GM19239 (cell line): Measurements from ENCODE around the gene PRPF40B.

Experiments
- DNase-seq: peaks from one replicate; pipeline ENCODE4 v3.0.0; 2011; ENCODE audit warnings: low spot score; ENCODE audit not compliant: insufficient read length
- FAIRE-seq: peaks from 2 replicates; lab custom pipeline; 2011; peaks lifted over from hg19 to GRCh38; lab: Jason Lieb, UNC

PRPF40B gene

DNA sequence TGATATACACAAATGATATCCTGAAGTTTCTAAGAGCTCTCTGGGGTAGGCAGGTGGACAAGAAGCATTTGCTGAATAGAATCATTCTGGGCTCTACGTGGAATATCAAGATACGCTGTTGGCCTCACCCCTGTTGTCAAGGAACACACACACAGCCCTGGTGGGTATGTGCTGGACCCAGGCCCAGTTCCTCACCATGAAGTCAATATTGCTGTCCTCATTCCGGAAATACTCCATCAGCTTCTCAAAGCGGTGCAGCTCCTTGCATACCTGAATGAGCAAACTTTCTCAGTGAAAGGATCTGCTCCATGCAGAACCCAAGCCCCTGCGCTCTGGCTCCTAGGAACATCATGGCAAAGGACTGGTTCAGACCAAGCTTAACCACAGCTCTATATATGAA lies 31.4 kb downstream of the PRPF40B start:
- no peak for FAIRE-seq

DNA sequence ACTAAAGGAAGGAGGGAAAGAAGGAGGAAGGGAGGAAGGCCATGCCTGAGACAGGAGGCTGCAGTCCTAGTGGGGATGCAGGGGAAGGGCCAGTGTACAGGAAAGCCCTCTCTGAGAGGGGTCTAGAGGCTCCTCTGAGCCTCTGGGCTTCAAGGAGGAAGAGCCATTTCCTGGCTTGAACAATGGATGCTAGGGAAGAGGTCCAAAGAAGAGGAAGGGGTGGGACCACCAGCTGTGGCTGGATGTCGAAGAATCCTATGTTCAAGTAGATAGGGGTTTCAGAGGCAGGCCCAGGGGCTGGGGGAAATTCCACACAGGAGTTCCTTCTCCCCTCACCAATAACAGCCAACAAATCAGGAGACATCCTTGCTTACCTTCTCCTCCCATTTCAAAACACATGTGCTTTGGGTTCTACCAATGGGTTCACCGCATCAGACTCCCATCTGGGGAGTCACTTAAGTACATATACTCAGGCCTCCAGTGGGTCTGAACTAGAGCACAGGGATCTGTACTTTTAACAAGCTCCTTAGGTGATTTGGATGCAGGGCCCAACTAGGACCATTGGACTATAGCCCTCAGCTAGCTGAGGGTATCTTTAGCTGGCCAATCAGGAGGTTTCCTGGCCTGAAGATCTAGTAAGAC lies 32.4 kb downstream of the PRPF40B start:
- FAIRE-seq (no peak), DNase-seq (no peak)

More for the DNA sequence above, 31.4 kb downstream of the PRPF40B start:
- DNase-seq: no peak

DNA sequence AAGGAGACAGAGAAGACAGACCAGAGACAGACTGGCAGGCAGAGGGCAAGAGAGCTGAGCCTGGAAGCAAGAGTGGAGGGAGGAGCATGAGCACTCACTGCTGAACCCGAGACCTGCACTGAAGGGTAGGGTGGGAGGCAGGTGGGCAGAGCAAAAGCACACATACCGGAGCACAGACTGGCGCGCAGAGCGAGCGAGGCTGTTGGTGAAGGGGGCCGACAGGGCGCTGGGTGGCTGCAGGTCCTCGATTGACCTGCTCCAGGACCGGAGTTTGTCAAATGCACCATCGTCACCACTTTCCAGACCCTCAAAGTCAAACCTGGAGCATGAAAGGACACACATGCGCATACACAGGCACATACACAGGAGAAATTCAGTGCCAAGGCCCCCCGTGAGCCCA lies 34.9 kb downstream of the PRPF40B start:
- DNase-seq: no peak
- FAIRE-seq: no peak

DNA sequence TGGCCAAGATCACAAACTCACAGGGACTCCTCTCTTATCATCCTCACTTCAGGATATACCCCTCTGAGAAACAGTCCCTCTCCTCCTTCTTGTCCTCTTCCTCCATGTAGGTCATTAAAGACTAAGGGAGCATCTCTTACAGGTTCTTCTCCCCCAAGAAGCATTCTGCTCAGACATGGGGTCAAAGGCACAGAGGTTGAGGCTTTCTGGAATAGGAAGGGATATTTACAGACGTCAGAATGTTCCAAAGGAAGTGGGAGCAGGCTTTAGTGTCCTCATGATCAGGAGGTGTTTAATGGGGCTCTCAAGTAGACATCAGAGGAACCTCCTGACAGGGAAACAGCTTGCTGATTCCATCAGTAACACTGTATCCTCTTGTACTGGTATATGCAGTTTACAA lies 36.4 kb downstream of the PRPF40B start:
- DNase-seq (no peak), FAIRE-seq (no peak)

DNA sequence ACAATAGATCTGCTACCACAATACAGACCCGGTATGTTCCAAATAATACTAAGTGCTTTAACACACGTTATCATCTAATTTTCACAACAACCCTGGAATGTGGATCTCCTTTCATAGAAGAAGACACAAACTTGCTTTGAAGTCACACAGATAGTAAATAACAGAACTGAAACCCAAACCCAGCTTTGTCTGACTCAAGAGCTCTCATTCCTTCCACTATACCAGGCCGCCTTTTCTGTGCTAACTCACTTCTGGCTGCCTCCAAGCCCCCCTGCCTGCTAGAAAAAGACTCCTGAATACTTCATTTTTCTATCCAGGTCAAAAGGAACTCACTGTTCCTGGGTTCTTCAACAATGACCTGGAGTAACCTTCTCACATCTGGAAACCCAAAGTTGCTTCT lies 37.8 kb downstream of the PRPF40B start:
- FAIRE-seq: peak; percentile 73
- DNase-seq: no peak

DNA sequence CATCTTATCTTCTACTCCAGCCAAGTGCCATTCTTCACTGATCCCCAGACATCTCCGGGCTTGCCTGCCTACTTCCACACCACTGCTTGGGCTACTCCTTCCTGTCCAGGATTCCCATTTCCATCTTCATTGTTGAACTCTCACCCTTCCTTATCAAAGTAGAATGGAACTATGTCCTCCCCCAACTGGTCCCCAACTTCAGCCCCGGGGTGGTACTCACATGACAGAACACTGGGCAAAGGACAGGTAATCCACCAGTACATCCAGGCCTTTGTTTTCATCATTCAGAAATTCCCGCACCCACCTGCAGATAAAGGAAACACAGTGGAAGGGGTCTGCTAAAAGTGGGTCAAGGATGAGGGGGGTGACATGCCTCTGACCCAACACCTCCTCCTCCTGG lies 38.4 kb downstream of the PRPF40B start:
- DNase-seq: no peak
- FAIRE-seq: no peak

DNA sequence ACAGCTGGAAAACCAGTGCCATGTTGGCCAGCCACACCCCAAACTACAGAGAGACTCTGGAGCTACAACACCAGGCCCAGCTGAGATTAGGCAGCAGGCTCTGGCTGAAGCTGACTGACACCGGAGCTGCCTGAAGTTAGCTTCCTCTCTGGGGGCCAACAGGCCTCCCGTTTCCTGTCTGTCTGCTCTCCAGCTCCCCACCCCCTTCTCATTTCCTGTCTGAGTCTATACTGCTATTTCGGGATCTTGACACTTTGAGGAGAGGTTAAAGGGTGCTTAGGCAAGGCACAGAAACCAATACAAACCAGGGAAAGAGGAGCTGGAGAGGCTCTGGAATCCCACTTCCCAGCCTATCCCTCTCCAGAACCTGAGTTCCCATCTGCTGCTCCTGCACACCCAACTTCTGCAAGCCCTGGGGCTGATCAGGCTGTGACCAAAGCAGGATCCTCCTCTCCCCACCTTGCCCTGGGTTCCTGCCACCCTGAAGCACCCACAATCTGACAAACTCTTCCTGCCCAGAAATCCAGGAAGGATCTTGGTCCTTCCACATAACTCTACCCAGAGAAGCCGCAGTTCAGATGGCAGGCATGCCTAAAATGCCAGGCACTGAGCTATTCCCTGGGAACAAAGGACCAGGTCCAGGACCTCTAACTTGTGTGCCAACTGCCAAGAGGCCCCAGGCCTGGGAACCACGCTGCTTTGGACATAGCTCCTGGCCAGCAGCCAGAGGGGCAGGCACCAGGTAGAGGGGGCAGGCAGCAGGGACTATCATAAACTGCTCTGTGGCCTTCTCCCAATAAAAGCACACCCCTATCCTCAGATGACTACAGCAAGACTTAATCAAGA lies 39.9 kb downstream of the PRPF40B start:
- FAIRE-seq: peak; percentile 92

DNA sequence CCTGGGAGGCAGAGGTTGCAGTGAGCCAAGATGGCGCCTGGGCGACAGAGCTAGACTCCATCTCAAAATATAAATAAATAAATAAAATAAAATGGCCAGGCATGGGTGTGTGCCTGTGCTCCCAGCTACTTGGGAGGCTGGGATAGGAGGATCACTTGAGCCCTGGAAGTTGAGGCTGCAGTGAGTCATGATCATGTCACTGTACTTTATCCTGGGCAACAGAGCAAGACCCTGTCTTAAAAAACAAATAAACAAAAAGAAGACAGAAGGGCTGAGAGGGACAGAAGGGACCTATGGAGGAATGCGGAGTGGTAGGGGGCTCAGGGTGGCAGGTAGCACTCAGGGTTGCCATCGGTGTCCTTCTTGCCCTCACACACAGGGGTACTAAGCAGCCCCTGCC lies 40.8 kb downstream of the PRPF40B start:
- FAIRE-seq (no peak), DNase-seq (no peak)

More for the DNA sequence above, 39.9 kb downstream of the PRPF40B start:
- DNase-seq: peak; percentile 92

DNA sequence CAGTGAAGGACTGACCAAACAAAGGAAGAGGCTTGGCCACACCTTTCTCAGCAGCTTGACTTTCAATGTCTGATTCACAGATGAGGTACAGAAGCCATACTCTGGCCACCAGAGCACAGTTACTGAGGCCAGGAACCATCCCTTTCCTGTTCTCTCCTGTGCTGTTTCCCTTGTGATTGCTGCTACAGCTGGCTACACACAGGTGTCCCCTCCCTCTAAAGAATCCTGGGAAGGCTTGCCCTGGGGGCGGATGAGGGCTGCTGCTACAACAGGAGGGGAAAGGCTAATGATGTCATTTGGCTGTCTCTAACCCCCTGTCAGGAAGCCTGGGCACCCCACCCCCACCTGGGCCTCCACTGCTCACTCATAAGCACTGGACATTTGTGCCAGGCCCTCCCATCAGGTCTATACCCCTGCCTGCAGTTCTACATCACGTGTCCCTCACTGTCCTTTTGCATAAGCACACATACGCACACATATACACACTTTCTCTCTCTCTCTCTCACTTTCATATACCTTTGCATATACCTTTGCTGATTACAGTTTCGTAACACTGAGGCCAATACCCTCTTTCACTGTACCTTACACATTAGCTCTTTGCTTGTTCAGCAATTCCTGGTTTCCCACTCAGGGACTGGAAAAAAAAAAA lies 41.4 kb downstream of the PRPF40B start:
- peak; percentile 84 for FAIRE-seq
- peak; percentile 40 for DNase-seq

DNA sequence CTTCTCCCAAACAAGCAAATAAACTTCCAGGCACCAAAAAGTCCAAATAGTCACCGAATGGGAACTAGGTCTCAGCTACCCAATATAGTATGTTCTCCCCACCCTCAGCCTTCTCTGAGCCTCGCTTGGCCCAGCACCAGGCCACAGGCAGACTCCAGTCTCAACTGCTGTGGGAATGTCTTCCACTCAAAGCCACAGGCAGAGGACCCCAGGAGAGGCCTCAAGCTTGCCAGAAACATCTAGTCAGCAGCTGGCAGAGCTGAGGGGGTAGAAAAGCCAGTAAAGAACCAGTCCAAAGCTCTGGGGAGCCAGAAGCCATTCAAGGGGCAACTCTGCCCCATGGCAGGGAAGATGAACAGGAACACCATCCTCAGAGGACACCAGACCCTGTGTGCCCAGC lies 42.0 kb downstream of the PRPF40B start:
- DNase-seq: no peak
- FAIRE-seq: no peak

DNA sequence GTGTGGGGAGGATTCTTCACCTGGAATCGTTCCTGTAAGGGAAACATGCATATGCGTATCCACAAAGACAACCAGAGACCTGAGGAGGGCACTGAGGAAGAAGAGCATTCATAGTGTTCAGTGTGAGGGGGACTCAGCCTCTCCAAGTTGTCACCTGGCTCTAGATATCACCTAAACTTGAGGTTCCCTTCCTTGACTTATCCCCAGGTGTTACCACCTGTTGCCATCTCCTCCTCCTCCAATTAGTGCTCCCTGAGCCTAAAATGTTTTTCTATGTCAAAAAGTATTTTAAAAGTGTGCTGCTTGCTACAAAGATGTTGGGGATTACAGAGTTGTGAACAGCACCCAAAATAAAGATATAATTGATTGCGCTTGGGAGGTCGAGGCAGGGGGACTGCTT lies 42.8 kb downstream of the PRPF40B start:
- DNase-seq: no peak
- FAIRE-seq: no peak

DNA sequence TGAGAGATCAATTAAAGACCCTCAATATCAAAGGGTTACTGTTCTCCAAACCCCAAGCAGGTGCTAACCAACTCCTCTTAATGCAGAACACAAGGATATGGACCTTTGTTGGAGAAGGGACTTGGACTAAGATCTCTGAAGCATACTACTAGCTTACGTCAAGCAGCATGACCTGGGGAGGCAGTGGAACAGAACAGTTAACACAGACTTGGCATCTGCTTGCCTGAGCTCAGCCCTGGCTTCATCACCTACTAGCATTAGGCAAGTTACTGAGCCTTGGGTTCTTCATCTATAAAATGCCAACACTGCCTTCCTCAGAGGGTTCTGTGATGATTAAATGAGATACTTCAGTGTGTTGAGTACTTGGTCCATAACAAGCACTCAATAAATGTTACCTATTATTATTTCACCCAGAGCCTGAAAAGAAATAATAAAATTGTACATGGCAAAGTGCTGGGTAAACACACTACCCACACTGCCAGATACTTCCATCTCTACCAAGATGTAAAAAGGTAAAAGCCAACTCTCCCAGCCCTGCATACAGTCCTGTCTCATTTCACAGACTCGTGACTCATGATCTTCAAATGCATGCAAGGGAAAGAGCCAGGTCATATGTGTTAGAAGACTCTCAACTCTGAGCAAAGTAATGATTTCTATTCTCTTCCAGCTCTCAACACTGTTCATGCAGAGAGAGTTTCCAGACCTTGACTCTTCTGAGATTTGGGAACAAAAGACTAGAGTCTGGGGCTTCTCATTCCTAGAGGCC lies 44.1 kb downstream of the PRPF40B start:
- no peak for FAIRE-seq

DNA sequence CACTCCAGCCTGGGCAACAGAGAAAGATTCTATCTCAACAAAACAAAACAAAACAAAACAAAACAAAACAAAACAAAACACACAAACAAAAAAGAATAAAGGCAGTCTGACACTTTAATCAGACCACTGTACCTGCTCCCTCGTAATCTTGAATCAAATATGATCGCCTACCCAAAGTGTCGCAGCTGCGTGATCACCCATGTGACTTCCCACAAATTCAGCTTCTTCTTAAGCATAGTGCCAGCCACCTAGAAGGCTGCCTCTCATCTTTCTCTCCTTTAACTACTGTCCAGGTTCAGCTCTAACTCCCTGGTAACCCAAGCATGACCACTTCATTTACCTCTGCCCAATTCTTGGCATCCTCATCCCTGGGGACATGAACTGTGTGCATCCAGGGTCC lies 46.4 kb downstream of the PRPF40B start:
- DNase-seq (no peak), FAIRE-seq (no peak)

More for the DNA sequence above, 44.1 kb downstream of the PRPF40B start:
- DNase-seq: no peak

DNA sequence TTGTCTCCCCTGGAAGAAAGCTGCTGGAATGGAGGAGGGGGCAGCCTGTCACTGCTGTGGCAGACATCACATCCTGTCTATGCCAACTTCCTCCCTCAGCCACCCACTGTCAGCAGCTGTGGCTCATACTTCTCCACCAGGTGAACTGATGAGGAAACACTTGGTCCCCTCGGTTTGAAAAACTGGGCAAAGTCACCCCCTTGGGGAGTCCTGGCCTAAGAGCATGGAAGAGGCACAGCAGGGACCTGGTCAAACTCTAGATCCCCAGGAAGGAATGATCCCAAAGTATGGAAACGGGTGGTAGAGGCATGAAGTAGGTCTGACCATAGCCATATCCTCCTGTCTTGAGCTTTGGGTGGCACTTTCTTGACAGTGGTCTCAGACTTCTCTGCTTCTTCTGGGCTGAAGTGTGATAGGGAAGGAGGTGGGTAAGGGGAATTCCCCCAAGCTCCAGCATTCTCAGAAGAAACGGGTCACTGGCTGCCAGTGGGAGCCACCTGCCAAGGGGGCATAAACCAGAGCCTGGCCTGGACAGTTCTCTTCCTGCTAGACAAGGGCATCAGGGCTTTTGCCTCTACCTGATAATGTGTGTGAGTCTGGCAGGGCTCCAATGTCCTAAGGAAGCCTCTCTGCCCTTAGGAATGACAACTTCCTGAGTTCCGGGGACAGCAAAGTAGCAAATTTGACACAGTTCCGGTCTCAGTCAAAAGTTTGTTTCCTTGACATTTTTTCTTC lies 47.8 kb downstream of the PRPF40B start:
- no peak for FAIRE-seq

DNA sequence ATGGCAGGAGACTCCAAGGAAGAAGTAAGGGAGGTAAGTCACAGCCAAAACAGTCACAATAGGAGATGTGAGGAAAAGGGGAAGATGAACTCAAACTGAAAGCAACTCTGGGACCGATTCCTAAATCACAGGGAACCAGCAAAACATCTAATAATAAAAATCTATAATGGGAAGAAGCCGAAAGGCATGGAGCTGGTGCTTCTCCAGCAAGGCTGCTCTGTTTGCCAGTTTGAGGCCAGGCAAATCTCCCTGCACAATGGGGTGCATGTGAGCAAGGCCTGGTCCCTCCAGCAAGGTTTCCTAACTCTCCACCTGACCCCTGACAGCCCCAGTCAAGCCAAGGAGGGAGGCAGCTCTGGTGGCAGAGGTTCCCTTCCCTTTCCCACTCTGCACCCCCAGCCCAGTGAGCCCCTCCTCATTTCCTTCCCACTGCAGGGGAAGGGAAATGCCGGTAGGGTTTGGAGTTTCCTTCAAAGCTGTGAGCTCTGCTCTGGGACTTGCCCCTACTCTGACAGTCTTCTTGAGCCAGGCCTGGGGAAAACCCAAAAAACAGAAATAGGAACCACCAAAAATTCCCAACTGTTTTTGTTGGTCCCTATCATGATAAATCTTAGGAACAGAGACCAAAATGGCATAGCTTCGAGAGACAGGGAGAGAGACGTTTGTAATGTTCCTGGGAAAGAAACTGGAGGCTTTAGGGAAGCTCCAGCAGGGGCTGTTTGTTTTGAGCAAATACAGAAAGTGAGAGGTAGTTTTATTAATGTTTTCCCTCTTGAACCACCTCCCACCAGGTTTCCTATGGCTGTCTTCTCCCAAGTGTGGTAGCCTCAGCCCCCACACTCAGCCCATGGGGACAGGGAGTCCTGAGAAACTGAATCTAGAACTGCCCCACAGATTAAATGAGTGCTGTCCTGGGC lies 49.2 kb downstream of the PRPF40B start:
- FAIRE-seq: no peak
- no peak for DNase-seq

More for the DNA sequence above, 47.8 kb downstream of the PRPF40B start:
- no peak for DNase-seq

DNA sequence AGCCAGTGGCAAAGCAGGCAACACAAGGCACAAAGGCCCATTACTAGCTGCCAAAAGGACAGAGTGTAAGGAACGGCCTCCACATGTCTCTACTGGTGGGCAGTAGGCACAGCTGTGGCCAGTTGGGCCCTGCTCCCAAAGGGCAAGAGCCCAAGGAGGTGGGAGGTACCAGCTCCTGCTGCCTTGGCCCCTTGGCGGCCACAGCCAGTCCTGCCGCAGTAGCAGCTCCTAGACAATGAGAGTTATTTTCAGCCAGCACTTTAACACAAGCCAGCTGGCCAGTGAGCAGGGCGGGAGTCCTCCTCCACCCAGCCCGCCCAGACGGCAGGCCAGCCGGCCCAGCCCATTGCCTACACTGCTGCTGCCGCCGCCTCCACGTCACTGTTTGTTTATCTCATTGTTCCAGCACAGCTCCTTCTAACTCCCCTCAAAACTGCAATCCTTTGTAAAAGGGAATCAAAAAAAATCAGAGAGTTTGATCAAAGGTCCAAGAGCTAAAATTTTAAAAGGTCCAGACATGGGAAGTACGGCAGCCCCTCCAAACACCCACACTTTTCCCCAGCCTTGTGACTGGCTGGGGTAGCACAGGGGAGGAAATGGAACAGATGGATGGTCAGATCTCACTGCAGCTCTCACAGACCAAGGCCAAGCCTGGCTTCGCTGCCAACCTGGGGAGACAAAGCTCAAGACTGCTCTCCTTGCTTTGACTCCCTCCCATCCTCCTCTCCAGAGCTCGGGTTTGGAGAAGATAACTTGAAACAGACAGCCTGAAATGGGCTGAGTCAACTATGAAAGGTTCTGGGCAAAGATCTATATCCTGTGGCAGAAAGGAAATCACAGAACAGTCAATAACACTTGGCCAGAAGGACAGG lies 50.3 kb downstream of the PRPF40B start:
- DNase-seq (no peak), FAIRE-seq (peak; percentile 51)

DNA sequence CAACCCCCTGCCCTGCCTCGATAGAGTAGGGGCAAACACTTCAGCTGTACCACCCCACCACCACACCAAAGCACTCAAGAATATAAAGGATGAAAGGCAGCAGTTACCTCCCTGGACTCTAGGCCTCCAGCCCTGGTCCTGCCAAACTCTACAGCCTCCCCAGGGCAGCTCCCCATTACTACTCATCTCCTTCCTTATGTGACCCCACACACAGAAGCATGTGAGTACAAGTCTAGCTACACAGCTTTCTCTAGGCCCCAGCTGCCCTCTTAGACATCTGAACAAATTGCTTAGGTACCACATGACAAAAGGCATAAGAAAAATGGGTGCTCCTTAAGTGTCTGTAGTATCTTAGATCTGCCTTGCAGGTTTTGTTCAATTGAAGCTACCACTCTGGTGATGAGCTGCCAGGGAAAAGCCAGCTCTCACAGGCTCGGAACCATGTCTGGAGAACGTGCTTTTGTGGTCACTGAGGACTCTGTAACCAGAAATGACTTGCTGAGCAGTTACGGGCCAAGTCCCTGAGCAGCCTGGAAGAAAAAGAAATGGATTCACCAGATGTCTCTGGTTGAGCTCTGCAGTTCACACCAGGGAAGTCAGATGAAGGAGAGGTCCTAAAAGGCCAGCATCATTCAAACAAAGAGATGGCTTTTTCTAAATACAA lies 51.1 kb downstream of the PRPF40B start:
- DNase-seq (no peak), FAIRE-seq (no peak)
